ENCODE data around the gene STX16.

The STX16 gene

DNA sequence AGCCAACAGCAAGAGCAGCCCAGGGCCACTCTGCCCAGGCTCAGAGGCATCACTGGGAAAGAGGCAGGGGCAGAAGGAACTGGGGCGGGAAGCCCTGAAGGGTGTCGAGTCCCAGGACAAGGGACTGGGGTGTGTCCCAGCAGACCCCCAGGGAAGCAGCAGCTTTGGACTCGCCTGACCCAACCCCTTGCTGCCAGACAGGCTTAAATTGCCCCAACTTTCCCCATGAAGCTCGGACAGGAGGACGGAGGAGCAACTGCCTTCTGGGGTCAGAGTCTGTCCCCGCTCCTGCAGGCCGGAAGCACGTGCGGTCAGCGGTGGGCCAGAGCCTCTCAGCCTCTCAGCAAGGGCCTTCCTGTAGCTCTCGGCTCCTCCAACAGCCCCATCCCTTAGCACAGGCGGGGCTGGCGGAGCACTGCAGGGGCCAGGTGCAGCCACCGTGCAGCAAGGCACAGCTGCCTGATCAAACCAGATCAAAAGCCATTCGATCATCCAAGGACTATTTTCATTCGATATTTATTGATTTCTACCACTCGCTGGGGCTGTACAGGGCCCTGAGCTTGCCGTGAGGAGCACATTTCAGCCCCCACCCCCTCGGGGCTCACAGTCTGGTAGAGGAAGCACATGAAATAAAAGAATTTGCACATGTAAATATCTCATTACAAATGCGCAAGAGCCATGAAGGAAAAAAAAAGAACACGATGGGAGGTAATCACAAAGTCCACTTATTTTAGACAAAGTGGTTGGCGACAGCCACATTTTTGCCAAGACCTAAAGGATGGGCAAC, 31.8 kb upstream of the STX16 start:
- DNase-seq: no peak

DNA sequence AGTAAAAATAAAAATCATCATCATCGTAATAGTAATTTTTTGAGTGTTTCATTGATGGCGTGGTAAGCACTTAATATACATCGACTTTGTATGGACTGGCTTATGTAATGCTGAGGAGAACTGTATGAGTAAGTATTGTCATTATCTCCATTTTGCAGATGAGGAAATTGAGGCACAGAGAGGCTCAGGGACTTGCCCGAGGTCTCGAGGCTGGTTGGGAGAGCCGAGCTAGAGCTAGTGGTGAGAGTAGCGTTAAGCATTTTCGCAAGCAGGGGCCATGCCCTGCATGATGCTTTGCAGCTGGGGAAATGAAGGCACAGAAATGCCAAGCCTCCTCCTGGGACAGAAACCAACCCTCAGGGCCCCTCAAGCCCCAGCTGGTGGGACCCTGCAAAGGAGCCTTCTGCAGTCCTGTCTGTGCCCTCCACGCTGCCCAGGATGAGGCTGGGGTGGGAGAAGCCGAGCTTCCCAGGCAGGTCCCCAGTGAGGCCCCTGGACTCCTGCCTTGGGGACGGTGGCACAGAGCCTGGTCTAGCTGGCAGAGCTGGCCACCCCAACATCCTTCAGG, 31.1 kb upstream of the STX16 start:
- DNase-seq: no peak

GRCh38 chr20:58621906-58622548, 29.1 kb upstream of the STX16 start:
- DNase-seq: no peak

DNA sequence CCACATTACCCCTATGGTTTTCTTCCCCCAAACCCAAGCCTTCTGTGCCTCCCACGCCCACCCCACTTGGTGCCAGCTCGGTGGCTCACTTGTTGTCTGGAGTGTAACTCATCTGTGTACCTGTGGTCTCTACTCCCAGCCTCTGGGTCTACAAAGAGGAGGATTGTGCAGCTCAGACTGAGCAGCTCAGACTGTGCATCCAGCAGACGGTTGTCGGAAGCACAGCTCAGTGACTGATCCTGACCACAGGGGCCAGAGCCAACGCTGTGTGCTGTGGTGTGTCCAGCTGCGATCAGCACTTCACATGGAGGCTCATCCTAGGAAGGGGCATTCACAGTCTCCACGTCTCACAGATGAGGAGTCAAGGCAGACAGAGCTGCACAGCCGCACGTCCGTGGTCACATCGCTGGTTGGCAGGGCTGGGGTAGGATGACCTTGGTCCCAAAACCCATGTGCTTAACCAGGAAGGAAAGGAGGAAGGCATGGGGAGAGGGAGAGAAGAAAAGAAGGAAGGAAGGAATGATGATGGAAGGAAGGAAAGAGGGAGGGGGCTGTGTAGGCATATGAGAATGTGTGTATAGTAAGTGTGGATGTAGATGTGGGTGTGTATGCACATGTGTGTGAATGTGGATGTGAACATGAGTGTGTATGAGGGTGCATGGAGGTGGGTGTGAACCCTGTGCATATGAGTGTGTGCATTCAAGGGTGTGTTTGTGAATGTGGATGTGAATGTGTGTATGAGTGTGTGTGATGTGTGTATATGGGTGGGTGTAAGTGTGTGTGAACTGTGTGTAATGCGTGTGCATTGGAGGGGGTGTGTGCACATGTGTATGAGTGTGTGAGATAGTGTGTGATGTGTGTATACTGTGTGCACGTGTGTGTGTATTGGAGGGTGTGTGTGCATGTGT, 28.2 kb upstream of the STX16 start:
- DNase-seq: no peak

- no peak for DNase-seq
These were observed 27.3 kb upstream of the STX16 start for GRCh38 chr20:58623579-58624473.

DNA sequence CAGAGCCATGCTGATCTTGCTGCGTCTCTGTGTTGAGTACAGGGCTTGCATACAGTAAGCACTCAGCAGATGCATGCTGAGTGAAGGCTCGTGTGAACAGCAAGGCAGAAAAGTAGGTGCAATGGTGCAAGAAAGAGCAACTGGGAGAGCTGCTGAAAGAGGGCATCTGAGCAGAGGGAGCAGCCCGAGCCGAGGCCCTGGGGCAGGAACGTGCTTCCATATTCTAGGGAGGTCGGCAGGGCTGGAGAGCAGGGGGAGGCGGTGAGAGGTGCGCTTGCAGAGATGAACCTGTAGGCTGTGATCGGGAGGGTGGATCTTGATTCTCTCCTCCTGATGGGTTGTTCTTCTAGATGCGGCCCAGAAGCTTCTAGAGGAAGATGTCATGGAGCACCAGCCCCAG, 26.4 kb upstream of the STX16 start:
- no peak for DNase-seq

- DNase-seq: no peak
These were observed 25.5 kb upstream of the STX16 start for GRCh38 chr20:58625585-58625984.

DNA sequence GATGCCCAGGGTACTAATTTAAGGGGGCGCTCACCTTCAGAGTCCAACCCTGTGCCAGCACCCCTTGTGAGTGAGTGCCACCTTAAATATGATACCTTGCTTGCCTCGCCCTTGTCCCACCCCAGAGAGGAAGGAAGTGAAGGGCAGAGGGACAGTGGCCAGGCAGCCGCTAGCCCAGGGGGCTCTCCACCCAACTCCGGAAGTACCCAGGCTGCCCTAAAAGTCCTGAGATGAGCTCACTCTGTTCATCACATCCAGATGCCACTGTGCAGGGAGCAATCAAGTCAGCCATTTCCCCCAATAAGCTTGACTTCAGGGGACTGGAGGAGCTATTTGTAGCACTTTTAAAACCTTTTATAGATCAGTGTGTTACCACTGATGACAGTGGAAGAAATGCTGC, 25.0 kb upstream of the STX16 start:
- DNase-seq: no peak

DNA sequence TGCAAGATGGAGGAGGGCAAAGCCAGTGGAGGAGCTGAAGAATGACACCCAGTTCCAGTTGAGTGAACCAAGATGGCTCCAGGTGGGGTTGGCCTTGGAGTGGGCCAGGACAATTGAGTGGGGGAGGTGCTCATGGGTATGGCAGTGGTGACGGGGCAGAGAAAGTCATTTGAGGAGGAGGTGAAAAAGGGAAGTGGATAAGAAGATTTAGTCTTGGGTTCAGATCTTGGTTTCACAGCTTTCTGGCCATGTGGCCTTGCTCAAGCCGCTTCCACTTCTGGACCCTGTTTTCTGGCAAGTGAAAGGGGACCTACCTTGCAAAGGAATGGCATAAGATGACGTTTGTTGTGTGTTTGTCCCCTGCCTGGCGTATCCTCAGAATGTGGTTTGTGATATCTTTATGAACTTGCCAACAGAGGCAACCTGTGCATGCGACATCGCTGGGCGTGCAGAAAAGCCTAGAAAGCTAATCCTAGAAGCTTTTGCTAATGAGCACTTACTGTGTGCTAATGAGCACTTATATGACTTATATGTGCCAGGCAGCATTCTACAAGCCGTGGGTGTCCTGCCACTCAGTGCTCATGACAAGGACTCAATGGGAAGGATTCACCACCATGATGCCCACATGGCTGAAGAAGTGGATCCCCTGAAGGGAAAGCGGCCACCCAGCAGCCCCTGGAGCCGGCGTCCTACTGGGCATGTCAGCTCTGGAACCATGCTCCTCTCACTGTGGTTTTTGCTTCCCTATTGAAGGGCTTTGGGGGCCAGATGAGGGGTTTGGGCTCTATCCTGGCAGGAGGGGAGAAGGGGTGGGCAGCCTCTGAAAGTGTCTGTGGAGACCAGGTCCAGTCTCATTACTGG, 23.6 kb upstream of the STX16 start:
- DNase-seq: peak in 2 of 6 experiments; percentile 5 to 63

DNA sequence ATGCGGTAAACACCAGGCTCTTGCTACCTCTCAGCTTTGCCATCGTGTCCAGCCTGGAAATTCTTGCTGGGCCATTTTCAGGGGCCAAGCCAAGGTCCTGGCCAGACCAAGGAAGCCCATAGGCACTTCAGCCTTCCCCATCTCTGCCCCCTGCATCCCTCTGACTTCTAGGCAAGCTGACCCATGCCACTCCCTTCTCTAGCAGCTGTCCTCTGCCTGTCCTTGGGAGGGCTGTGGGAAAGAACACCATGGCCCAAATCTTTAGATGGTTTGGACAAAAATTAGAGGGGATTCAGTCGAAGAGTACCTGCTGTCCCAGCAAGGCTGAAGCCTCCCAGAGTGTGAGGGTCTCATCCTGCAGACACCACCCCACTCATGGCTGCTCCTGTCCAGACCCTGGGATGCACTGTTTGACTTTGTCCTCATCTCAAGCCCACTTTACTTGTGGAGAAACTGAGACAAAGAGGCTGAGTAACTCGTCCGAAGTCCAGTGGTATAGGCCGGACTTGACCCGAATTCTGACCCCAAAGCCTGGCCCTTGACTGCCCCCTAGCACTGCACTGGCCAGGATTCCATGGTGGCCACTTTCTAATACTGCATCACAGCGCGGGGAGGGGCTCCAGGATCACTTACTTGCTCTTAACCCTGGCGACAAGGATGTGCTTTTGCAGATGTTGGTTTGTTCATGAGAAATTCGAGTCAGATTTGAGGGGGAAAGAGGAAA, 22.4 kb upstream of the STX16 start:
- no peak for DNase-seq

GRCh38 chr20:58629215-58629580, 21.9 kb upstream of the STX16 start:
- no peak for DNase-seq

DNA sequence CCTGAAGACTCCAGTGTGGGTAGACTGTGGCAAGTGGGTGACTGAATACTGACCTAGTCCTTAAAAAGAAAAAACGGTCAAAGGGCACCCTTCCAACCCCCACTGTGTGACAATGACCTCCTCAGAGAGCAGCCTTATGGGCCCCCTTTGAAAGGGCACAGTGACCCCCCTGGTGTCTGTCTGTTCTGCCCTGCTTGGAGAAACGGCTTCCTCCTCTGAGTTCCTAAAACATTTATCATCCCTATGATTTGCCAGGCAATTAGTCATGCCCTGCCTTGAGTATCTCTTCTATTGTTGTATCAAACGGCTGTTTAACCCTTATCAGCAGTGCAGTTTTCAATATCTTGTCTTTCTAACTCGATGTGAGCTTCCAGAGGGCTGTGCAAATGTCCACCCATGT, 21.0 kb upstream of the STX16 start:
- no peak for DNase-seq

GRCh38 chr20:58633161-58634053, 17.7 kb upstream of the STX16 start:
- DNase-seq: no peak

- no peak for DNase-seq
These were observed 17.0 kb upstream of the STX16 start for GRCh38 chr20:58634059-58634458.

- DNase-seq: peak in 3 of 6 experiments; percentile 5 to 41 (median 40)
These were observed 16.4 kb upstream of the STX16 start for GRCh38 chr20:58634521-58635278.

GRCh38 chr20:58635279-58635665, 15.8 kb upstream of the STX16 start:
- DNase-seq: no peak

GRCh38 chr20:58636396-58636982, 14.6 kb upstream of the STX16 start:
- DNase-seq: no peak

DNA sequence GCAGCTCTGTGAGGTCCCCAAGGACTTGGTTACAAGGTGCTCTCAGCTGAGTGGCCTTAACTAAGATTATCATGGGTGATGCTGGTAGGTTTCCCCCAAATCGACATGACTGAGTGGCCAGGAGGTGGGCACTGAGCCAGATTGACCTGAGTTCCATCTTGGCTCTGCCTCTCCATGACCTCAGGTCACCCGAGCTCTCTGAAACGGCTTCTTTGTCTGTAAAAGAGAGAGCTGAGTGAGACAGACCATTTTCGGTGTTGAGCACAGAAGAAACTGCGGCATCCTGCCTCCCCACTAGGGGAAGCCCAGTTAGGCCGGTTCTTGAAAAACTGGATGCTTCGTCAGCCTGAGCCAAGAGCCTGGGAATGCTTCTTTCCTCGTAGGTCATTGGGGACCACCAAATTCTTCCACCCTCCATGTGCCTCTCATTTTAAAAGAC, 14.1 kb upstream of the STX16 start:
- no peak for DNase-seq
